B cell (primary cell): ENCODE measurements around the gene PTH1R. TPM values are rescaled to one million over a fixed set of nuclear protein-coding genes. Genes with fewer than 3 reads are reported as not detected.

Source experiments
- ATAC-seq: fragments of 200-7000 bp; cut with Tn5 transposase; one replicate; pipeline ENCODE4 v1.10.0; 2021; ENCODE audit warnings: low read depth, mild to moderate bottlenecking, moderate number of reproducible peaks, moderate library complexity
- CTCF ChIA-PET: fragments of 350-600 bp; sonication (Branson Sonifier 250); formaldehyde crosslinking; loops from one replicate; lab custom pipeline; 2021; ENCODE audit warnings: antibody characterized with exemption, inconsistent platforms; lab: Charles Lee
- POLR2A ChIA-PET: fragments of 350-600 bp; sonication (Branson Sonifier 250); formaldehyde crosslinking; loops from one replicate; lab custom pipeline; 2021; ENCODE audit warnings: antibody characterized with exemption; lab: Charles Lee
- DNase-seq: peaks from one replicate; pipeline ENCODE4 v3.0.0; 2013
- H2AFZ ChIP-seq: 2 replicates; pipeline ENCODE4 v1.6.1; 2012; ENCODE audit warnings: mild to moderate bottlenecking, low read depth, low read length; ENCODE audit not compliant: insufficient read depth, poor library complexity, severe bottlenecking
- H3K27ac ChIP-seq, 2 donors: 1 replicate in 1 of 2; 2 replicates in 1 of 2; pipeline ENCODE4 v1.5.1; 2012 to 2013; ENCODE audit warnings: low read length in 2 of 2, mild to moderate bottlenecking in 2 of 2, moderate library complexity in 1 of 2
- H3K27me3 ChIP-seq, 4 experiments: fragments of 200-600 bp in 1 of 4; sonication (generic) in 1 of 4; replicated peaks in 1 of 4; 1 replicate in 2 of 4; 2 replicates in 2 of 4; pipeline versions ENCODE4 v1.6.1 to v1.7.0; 2013 to 2016; ENCODE audit warnings: low read length in 3 of 4, mild to moderate bottlenecking in 2 of 4, mixed read lengths in 1 of 4, moderate library complexity in 1 of 4; ENCODE audit not compliant: insufficient read depth in 4 of 4, control insufficient read depth in 3 of 4; ENCODE audit errors: control extremely low read depth in 1 of 4
- H3K36me3 ChIP-seq, 2 experiments: replicated peaks in 1 of 2; 1 replicate in 1 of 2; 2 replicates in 1 of 2; pipeline versions ENCODE4 v1.6.1 to v1.7.1; 2013; ENCODE audit warnings: low read length in 1 of 2; ENCODE audit not compliant: insufficient read depth in 2 of 2, control insufficient read depth in 1 of 2; ENCODE audit errors: control extremely low read depth in 1 of 2, extremely low read depth in 1 of 2
- H3K4me1 ChIP-seq, 2 donors: fragments of 200-600 bp in 1 of 2; sonication (generic) in 1 of 2; 1 replicate in 1 of 2; 2 replicates in 1 of 2; pipeline versions ENCODE4 v1.5.1 to v1.6.1; 2013 to 2017; ENCODE audit warnings: low read length in 2 of 2; ENCODE audit not compliant: control insufficient read depth in 2 of 2, insufficient read depth in 2 of 2
- H3K4me2 ChIP-seq: replicated peaks from 2 replicates; pipeline ENCODE3; 2012; ENCODE audit warnings: mild to moderate bottlenecking, low read depth, low read length; ENCODE audit not compliant: poor library complexity, severe bottlenecking
- H3K4me3 ChIP-seq, 5 experiments: fragments of 200-600 bp in 1 of 5; sonication (generic) in 1 of 5; 1 replicate in 3 of 5; 2 replicates in 2 of 5; pipeline versions ENCODE4 v1.5.1 to v1.7.0; 2011 to 2016; ENCODE audit warnings: low read length in 4 of 5, mild to moderate bottlenecking in 4 of 5, low read depth in 2 of 5, control low read depth in 1 of 5, moderate library complexity in 1 of 5; ENCODE audit not compliant: insufficient read depth in 1 of 5; ENCODE audit errors: control extremely low read depth in 1 of 5, extremely low read depth in 1 of 5
- H3K79me2 ChIP-seq: fragments of 200-600 bp; sonication (generic); one replicate; pipeline ENCODE4 v1.6.0; 2016; ENCODE audit warnings: low read length; ENCODE audit not compliant: control insufficient read depth, insufficient read depth
- H3K9ac ChIP-seq: fragments of 200-600 bp; sonication (generic); 2 replicates; pipeline ENCODE4 v1.6.1; 2017; ENCODE audit warnings: mild to moderate bottlenecking, low read length, moderate library complexity
- H3K9me3 ChIP-seq, 3 donors: one replicate each; pipeline versions ENCODE4 v1.6.1 to v1.7.1; 2013; ENCODE audit warnings: low read length in 2 of 3; ENCODE audit not compliant: control insufficient read depth in 2 of 3, insufficient read depth in 1 of 3; ENCODE audit errors: control extremely low read depth in 1 of 3
- H4K20me1 ChIP-seq: 2 replicates; pipeline ENCODE4 v1.6.0; 2012; ENCODE audit warnings: mild to moderate bottlenecking, low read length; ENCODE audit not compliant: insufficient read depth, control insufficient read depth, poor library complexity, severe bottlenecking
- H3K27ac Mint-ChIP-seq: one replicate; pipeline ENCODE4 v1.8.0; 2021; ENCODE audit warnings: mixed read lengths
- H3K27me3 Mint-ChIP-seq: one replicate; pipeline ENCODE4 v1.8.0; 2021; ENCODE audit warnings: mixed read lengths
- H3K4me1 Mint-ChIP-seq: one replicate; pipeline ENCODE4 v1.8.0; 2021; ENCODE audit warnings: mixed read lengths
- H3K4me3 Mint-ChIP-seq: one replicate; pipeline ENCODE4 v1.8.0; 2021; ENCODE audit warnings: mixed read lengths
- H3K9me3 Mint-ChIP-seq: one replicate; pipeline ENCODE4 v1.8.0; 2022; ENCODE audit warnings: mixed read lengths; ENCODE audit not compliant: insufficient read depth
- EZH2 ChIP-seq: IDR thresholded peaks from 2 replicates; pipeline ENCODE4 v1.6.1; 2012; ENCODE audit warnings: borderline replicate concordance, low read depth, mild to moderate bottlenecking, moderate library complexity, low read length; ENCODE audit not compliant: insufficient read depth, poor library complexity, severe bottlenecking
- WGBS: methylation state at CpG from one replicate; pipeline ENCODE4 v1.1.5; 2013; ENCODE audit warnings: missing lambda C conversion rate; ENCODE audit not compliant: insufficient coverage; 5-methylcytosine and 5-hydroxymethylcytosine counted together
- intact Hi-C: fragments of 100-400 bp; cut with micrococcal nuclease; formaldehyde crosslinking; loops from one replicate; pipeline ENCODE4 v1.10.0; 2022
- polyA plus RNA-seq: library from polyadenylated mRNA; depleted of rRNA; stranded (reverse); fragments of >200 nt; gene quantifications from 2 replicates; pipeline ENCODE4 v1.2.3, GENCODE V29; 2012
- total RNA-seq, 2 donors: library from RNA; stranded (reverse); fragments of 120-200 nt in 1 of 2; gene quantifications; 1 replicate in 1 of 2; 2 replicates in 1 of 2; pipeline versions ENCODE4 v1.2.3 to v1.2.4, GENCODE V29; 2013 to 2022
- TF ChIP-seq, protein P1 (sequence below): fragments of 200-600 bp; IDR thresholded peaks from one replicate; pipeline ENCODE4 v1.8.0; 2022; ENCODE audit warnings: antibody characterized with exemption, mild to moderate bottlenecking

PTH1R gene
- total and polyA plus RNA-seq, 2 donors (not counting 1 experiment from before 2014, with no cell fraction given), result not detected

- ChIA-PET POLR2A (no interaction called here), CTCF (interaction anchor here (1.4 to 2.2 kb wide), 2 partner anchors 48 to 462 kb away, joined by 3 to 7 read pairs; no protein-coding TSS in a partner anchor)
- H3K27ac Mint-ChIP-seq, result no peak overlapping the region
- no peak for TF ChIP-seq EZH2
- TF ChIP-seq, protein P1, sequence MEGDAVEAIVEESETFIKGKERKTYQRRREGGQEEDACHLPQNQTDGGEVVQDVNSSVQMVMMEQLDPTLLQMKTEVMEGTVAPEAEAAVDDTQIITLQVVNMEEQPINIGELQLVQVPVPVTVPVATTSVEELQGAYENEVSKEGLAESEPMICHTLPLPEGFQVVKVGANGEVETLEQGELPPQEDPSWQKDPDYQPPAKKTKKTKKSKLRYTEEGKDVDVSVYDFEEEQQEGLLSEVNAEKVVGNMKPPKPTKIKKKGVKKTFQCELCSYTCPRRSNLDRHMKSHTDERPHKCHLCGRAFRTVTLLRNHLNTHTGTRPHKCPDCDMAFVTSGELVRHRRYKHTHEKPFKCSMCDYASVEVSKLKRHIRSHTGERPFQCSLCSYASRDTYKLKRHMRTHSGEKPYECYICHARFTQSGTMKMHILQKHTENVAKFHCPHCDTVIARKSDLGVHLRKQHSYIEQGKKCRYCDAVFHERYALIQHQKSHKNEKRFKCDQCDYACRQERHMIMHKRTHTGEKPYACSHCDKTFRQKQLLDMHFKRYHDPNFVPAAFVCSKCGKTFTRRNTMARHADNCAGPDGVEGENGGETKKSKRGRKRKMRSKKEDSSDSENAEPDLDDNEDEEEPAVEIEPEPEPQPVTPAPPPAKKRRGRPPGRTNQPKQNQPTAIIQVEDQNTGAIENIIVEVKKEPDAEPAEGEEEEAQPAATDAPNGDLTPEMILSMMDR, result no peak
- Histone ChIP-seq H3K4me3 (no peak overlapping the region), H3K27me3 (no peaks in the 10 kb centered on the region), H4K20me1 (no peaks in the 10 kb centered on the region), H3K36me3 (no peaks in the 10 kb centered on the region), H3K4me1 (no peaks in the 10 kb centered on the region), H2AFZ (no peak overlapping the region), H3K79me2 (no peaks in the 10 kb centered on the region), H3K27ac (no peak overlapping the region), H3K9ac (no peak overlapping the region), H3K4me2 (no peak overlapping the region), H3K9me3 (no peaks in the 10 kb centered on the region)
- H3K9me3 Mint-ChIP-seq, result no peaks in the 10 kb centered on the region
- intact Hi-C loops, result no loop called here
- DNase-seq (no peak), ATAC-seq (no peak)
- WGBS, result 97% methylated on average over 8 of the region's 12 CpGs
- H3K4me3 Mint-ChIP-seq, result no peak overlapping the region
- H3K4me1 Mint-ChIP-seq, result no peaks in the 10 kb centered on the region
- H3K27me3 Mint-ChIP-seq, result peaks cover 12% of the 10 kb centered on the region
Observed at GRCh38 chr3:46861605-46862368, 15.7 kb upstream of the PTH1R start.

DNA sequence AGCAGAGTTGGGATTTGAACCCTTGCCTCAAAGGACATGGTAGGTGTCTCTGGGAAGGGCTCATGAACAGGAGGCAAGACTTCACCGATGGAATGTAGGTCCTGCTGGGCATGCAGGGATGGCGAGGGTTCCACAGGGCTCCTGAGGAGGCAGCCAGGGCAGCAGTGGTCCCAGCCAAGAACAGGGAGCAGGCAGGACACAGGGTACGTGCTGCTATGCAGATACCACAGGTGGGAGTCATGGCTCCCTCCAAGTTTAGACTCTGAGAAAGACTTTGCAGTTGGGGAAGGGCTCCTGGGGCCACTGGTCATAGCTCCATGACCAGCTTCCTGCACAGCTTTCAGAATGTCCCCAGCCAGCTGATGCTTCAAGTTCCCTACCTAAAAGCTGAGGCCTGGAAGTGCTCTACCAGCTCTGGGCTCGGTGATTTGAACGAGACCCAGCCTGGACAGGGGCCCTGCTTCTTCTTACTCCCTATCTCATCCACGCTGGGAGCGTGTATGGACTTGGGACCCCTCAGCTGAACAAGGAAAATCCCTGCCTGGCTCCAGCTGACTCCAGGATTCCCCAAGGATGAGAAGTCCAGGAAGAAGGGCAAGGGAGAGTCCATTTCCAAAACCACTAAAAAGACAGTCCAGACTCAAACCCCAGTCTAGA is 15.0 kb upstream of the PTH1R start:
- intact Hi-C loops, result no loop called here
- Histone ChIP-seq H2AFZ (no peak overlapping the region), H3K79me2 (no peaks in the 10 kb centered on the region), H3K27ac (no peak overlapping the region), H3K36me3 (no peaks in the 10 kb centered on the region), H3K27me3 (peaks cover 0 to 5% (median 0%) of the 10 kb centered on the region in 4 experiments), H3K4me1 (no peaks in the 10 kb centered on the region), H3K9ac (no peak overlapping the region), H3K9me3 (no peaks in the 10 kb centered on the region), H4K20me1 (no peaks in the 10 kb centered on the region), H3K4me3 (no peak overlapping the region), H3K4me2 (no peak overlapping the region)
- TF ChIP-seq, protein P1, result no peak
- TF ChIP-seq EZH2, result no peak
- Mint-ChIP-seq H3K27me3 (peaks cover 14% of the 10 kb centered on the region), H3K9me3 (no peaks in the 10 kb centered on the region), H3K4me3 (no peak overlapping the region), H3K27ac (no peak overlapping the region), H3K4me1 (no peaks in the 10 kb centered on the region)
- WGBS, result 95% methylated on average over 7 of the region's 7 CpGs
- POLR2A ChIA-PET, result no interaction called here
- CTCF ChIA-PET, result interaction anchor here (1.1 to 2.2 kb wide), 3 partner anchors 17 to 461 kb away, joined by 3 to 7 read pairs (median 3); no protein-coding TSS in a partner anchor
- DNase-seq (no peak), ATAC-seq (no peak)
